ENCODE results near the gene GUK1.

Gene GUK1

GRCh38 chr1:228099331-228099732 is 40.7 kb upstream of the GUK1 start:
- TF ChIP-seq REST (IDR thresholded peaks at IDR 0.05; ENCODE audit: low read depth) (no peak), YY1 (IDR thresholded peaks at IDR 0.05; ENCODE audit: low read depth) (no peak), USF1 (IDR thresholded peaks at IDR 0.05) (no peak), TEAD4 (IDR thresholded peaks at IDR 0.05) (no peak), FOXM1 (IDR thresholded peaks at IDR 0.05; ENCODE audit: borderline replicate concordance, low read depth) (no peak), TAF1 (IDR thresholded peaks at IDR 0.05; ENCODE audit: low read depth) (no peak), CEBPB (IDR thresholded peaks at IDR 0.05) (no peak), NFIC (IDR thresholded peaks at IDR 0.05) (no peak), RAD21 (IDR thresholded peaks at IDR 0.05; ENCODE audit: low read depth) (no peak), EGR1 (IDR thresholded peaks at IDR 0.05) (no peak), MAX (IDR thresholded peaks at IDR 0.05) (no peak), ZBTB7A (IDR thresholded peaks at IDR 0.05; ENCODE audit: low read depth) (no peak), CREB1 (IDR thresholded peaks at IDR 0.05; ENCODE audit: low read depth) (no peak), TCF12 (IDR thresholded peaks at IDR 0.05; ENCODE audit: low read depth) (no peak), EP300 (IDR thresholded peaks at IDR 0.05; ENCODE audit: borderline replicate concordance) (no peak)

- TF ChIP-seq USF1 (IDR thresholded peaks at IDR 0.05), result no peak
These were observed 39.1 kb upstream of the GUK1 start for GRCh38 chr1:228100822-228101613.

- TF ChIP-seq USF1 (IDR thresholded peaks at IDR 0.05) (peak; percentile 56), NFIC (IDR thresholded peaks at IDR 0.05) (no peak), TCF12 (IDR thresholded peaks at IDR 0.05; ENCODE audit: low read depth) (no peak), REST (IDR thresholded peaks at IDR 0.05; ENCODE audit: low read depth) (no peak), YY1 (IDR thresholded peaks at IDR 0.05; ENCODE audit: low read depth) (no peak), RAD21 (IDR thresholded peaks at IDR 0.05; ENCODE audit: low read depth) (no peak)
These were observed 38.5 kb upstream of the GUK1 start for GRCh38 chr1:228101614-228101993.

- TF ChIP-seq TCF12 (IDR thresholded peaks at IDR 0.05; ENCODE audit: low read depth) (no peak; the same call in 1 of the 2 replicates), USF1 (IDR thresholded peaks at IDR 0.05) (no peak), EGR1 (IDR thresholded peaks at IDR 0.05) (no peak), RAD21 (IDR thresholded peaks at IDR 0.05; ENCODE audit: low read depth) (no peak), CREB1 (IDR thresholded peaks at IDR 0.05; ENCODE audit: low read depth) (no peak), NFIC (IDR thresholded peaks at IDR 0.05) (no peak), TEAD4 (IDR thresholded peaks at IDR 0.05) (no peak), ZBTB7A (IDR thresholded peaks at IDR 0.05; ENCODE audit: low read depth) (peak; percentile 68; the same call in 1 of the 2 replicates), REST (IDR thresholded peaks at IDR 0.05; ENCODE audit: low read depth) (no peak), FOXM1 (IDR thresholded peaks at IDR 0.05; ENCODE audit: borderline replicate concordance, low read depth) (no peak), MAX (IDR thresholded peaks at IDR 0.05) (peak; percentile 50), CEBPB (IDR thresholded peaks at IDR 0.05) (no peak), EP300 (IDR thresholded peaks at IDR 0.05; ENCODE audit: borderline replicate concordance) (no peak), YY1 (IDR thresholded peaks at IDR 0.05; ENCODE audit: low read depth) (no peak), TAF1 (IDR thresholded peaks at IDR 0.05; ENCODE audit: low read depth) (no peak)
These were observed 37.9 kb upstream of the GUK1 start for GRCh38 chr1:228101994-228102790.
